Stimulated activated CD4-positive, alpha-beta T cell treated with anti-CD3 and anti-CD28 coated beads, Interleukin-1b, Interleukin-23, amount 100 ng/mL, for 4 hours (primary cell): ENCODE results near the gene ACBD5.

Experiments used
- DNase-seq, 2 donors: peaks; one replicate each; pipeline ENCODE4 v3.0.0-alpha.2; 2020; ENCODE audit warnings: low read depth in 2 of 2

Gene ACBD5

DNA sequence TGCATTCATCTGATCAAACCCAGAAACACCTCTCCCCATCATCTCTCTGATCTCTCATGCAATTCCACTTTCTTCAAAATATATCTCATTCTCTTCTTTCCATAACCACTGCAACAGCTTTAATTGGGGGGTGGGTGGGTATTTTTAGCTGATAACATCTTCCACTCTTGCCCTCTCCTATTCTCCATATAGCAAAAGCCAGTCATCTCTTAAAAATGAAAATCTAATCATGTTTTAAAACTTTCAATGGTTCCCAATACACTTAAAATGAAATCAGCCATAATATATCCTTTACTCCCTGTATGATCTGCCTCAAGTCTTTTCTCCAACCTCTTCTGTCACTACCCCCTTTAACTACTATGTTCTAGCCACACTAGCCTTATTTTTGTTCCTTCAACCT is 87.9 kb downstream of the ACBD5 start:
- DNase-seq = no peak

DNA sequence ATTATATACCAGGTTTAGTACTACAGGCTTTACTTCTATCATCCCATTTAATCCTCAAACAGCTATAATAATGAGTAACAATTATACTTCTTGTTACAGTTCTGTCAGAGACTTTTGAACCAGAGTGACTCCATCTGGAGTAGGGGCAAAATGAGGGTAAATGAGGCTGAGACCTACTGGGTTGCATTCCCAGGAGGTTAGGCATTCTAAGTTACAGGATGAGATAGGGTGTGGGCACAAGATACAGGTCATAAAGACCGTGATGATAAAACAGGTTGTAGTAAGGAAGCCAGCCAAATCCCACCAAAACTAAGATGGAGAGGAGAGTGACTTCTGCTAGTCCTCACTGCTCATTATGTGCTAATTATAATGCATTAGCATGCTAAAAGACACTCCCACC is 90.3 kb downstream of the ACBD5 start:
- no peak for DNase-seq

DNA sequence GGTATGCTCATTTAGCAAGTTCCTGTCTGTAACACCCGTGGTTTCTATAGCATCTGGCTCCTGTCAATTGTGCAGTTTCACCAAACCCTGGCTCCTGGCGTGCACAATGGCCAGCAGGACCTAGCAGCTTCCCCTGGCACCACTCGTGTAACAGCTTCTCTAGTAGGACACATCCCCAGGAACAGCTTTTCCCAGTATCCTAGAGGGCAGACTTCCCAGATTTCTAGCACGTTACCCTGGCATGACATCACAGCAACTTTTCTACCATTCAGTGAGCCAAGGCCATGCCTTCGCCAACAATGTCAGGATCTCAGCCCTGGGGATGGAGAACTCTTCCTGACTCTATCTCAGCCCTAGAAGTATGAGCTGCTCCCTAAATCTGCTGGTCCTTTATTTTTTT is 92.9 kb downstream of the ACBD5 start:
- no peak for DNase-seq

DNA sequence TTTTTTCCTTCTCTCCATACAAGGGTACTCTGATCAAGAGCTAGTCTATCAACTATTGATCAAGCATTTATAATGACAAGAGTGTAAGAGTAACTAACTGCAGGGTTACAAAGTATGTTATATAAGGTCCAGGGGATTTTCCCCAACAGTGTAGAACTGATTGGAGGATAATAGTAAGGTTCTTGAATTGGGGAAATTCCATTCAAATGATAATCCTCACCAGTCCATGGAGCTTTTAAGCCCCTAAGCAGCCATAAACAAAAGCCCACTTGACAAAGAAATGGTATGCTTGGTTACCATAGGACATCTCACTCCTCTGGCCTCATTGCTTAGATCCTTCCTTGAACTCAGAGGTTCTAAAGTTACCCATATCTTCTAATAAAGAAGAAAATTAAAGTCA is 94.7 kb downstream of the ACBD5 start:
- no peak for DNase-seq
